GM19372 (cell line): ENCODE data around the gene UBE3C.

Experiments
- ATAC-seq: cut with Tn5 transposase; IDR thresholded peaks from one replicate; pipeline ENCODE4 v1.9.1; 2021; ENCODE audit warnings: mild to moderate bottlenecking, low read depth, moderate library complexity; ENCODE audit not compliant: unreplicated experiment

The UBE3C gene

GRCh38 chr7:157282141-157282801, 143.5 kb downstream of the UBE3C start:
- no peak for ATAC-seq

- no peak for ATAC-seq
These were observed 145.7 kb downstream of the UBE3C start for GRCh38 chr7:157284229-157285014.

- no peak for ATAC-seq
These were observed 152.8 kb downstream of the UBE3C start for GRCh38 chr7:157291404-157292080.

- ATAC-seq: no peak
These were observed 153.5 kb downstream of the UBE3C start for GRCh38 chr7:157292258-157292657.

GRCh38 chr7:157292770-157293412, 154.2 kb downstream of the UBE3C start:
- no peak for ATAC-seq

- no peak for ATAC-seq
These were observed 154.7 kb downstream of the UBE3C start for GRCh38 chr7:157293413-157293788.

DNA sequence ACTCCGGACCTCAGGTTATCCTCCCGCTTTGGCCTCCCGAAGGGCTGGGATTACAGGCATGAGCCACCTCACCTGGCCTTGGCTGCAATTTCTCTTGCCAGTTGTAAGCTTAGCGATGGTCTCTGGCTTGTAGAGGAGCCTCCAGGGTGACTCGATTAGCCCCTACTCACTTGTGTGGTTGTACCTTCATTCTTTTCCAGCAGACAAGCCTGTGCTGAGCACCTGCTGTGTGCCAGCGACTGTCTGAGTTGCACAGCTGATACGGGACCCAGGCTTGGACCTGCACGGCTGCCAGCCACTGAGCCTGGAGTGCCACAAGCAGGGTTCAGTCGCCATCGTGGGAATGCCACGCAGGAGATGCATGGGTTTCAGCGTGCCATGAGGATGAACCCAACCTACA, 156.0 kb downstream of the UBE3C start:
- ATAC-seq: no peak

DNA sequence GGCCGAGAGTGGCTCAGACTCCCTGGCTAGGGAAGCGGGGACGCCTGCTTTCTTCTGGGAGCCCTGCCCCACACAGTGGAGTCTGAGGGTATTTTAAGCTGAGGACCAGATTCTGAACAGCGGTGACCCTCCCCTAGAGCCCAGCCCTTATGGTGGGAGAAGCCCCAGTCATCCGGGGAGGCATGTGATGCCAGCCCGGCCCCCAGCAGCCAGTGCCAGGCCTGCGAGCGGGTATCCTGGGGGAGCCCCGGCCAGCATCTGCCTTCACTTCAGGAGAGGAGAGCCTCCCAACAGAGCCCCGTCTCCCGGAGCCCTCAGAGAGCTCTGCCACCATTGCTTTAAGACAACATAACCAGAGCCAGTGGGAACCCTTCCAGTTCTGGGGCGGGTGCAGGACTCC, 156.6 kb downstream of the UBE3C start:
- ATAC-seq: no peak

DNA sequence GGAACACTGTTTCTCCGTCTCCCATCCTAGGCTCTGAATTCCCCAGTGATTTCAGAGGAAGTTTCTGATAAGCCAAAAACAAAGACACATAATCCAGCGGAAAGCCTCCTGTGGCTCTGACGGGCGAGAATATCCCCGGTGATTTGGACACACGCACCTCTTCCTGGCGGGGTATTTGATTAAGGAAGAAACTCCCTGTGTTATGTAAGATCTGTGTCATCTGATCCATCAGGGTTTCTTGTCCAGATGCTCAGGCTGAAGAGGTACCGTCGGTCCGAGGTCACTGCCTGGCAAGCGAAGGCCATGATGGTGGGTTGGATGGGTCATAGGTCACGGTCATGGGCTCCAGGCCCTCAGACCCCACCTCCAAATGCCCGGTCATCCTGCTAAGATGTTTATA, 158.5 kb downstream of the UBE3C start:
- ATAC-seq: no peak

DNA sequence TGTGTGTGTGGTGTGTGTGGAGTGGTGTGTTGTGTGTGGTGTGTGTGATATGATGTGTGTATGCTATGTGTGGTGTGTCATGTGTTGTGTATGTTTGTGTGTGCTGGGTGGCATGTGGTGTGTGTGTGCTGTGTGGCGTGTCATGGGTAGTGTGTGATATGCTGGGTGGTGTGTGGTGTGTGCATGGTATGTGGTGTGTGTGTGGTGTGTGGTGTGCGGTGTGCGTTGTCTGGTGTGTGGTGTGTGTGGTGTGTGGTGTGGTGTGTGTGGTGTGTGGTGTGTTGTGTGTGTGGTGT, 160.5 kb downstream of the UBE3C start:
- ATAC-seq: no peak

GRCh38 chr7:157299613-157300368, 161.1 kb downstream of the UBE3C start:
- ATAC-seq: no peak

- no peak for ATAC-seq
These were observed 161.7 kb downstream of the UBE3C start for GRCh38 chr7:157300369-157300825.

DNA sequence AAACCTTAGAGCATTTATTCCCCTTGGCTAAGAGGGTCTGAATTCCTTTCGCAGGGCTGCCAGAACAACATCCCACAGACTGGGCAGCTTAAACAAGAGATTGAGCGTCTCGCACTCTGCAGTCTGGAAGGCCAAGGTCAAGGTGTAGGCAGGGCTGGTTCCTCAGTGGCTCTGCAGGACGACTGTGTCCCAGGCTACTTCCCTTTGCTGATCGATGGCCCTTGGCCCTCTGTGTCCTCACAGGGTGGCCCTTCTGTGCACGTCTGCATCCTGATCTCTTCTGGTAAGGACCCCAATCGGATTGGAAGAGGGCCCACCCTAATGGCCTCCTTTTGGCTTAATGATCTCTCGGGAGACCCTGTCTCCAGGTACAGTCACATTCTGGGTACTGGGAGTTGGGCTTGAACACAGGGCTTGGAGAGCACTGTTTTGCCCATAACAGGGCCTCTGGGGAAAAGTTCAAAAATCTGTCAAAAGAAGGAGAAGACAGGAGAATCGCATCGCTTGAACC, 162.9 kb downstream of the UBE3C start:
- no peak for ATAC-seq

GRCh38 chr7:157306846-157307838, 168.4 kb downstream of the UBE3C start:
- no peak for ATAC-seq

DNA sequence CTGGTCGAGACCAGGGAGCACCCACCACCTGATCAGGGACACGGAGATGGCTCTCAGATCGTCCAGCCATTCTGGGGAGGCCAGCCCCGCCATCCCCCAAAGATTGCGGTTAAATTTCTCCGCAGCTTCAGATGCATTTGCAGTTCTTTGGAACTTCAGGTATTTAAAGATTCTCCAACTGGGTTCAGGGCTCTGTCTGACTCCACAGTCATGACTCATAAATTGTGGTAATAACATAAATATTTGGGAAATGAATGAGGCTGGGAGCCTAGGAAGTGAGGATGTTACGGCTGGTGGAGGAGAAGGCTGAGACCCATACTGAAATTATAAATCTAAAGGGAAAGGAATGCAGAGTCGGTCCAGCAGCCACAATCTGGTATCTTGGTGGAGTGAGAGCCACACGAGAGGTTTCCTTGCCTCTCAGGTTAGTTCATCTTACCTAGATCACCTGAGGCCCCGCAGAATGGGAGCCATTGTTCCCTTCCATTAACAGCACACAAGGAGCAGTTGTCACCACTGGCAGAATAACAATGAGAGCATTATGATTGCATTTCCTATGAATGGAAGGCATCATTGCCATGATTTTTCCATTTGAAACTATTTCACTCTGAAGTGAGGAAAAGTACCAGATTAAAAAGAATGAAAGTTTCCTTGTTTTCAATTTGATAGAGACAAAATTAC, 171.4 kb downstream of the UBE3C start:
- ATAC-seq: no peak

DNA sequence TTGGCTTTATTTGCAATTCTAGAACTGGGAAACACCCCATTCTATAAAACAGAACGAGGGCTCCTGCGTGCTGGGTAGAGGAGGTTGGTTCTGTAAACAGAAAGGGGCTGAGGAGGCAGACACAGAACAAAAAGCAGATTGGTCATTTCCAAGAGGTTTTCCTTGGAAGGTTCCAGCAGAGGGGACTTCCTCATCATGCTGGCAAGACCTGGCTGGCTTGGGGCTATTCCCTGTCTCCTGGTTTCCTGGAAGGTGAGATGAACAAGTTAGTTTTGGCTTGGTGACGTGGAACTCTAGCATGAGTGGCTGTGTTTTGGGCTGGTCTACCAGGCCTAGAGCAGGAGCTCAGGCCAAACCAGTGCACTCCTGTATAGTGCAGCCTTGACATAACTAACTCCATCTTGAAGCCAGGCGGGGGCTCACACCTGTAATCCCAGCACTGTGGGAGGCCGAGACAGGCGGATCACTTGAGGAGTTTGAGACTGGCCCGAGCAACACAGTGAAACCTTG, 172.0 kb downstream of the UBE3C start:
- no peak for ATAC-seq

DNA sequence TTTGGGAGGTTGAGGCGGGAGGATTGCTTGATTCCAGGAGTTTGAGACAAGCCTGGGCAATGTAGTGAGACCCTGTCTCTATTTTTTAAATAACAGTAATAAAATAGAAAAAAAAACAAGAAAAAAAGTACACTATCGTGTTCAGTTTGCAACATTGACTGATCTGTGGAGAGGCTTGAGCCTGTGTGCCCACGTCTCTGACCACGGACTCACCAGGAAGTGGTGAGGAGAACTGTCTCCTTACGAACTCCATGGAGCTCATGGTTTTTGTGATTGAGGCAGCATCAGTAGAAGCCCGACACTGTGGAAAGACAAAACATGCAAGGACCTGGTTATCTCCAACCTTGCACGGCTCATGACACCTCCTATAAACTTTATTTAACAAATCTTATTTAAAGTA, 174.2 kb downstream of the UBE3C start:
- ATAC-seq: no peak

- ATAC-seq: no peak
These were observed 174.9 kb downstream of the UBE3C start for GRCh38 chr7:157313645-157314044.
